GM21528 (cell line): Measurements from ENCODE around the gene NT5M.

Experiments used
- ATAC-seq: cut with Tn5 transposase; IDR thresholded peaks from one replicate; pipeline ENCODE4 v1.9.1; 2021; ENCODE audit warnings: mild to moderate bottlenecking, moderate library complexity; ENCODE audit not compliant: unreplicated experiment, low FRiP score

NT5M gene

GRCh38 chr17:17352836-17353624 is 49.9 kb downstream of the NT5M start:
- no peak for ATAC-seq

- no peak for ATAC-seq
Observed at GRCh38 chr17:17353625-17354484, 50.7 kb downstream of the NT5M start.

- ATAC-seq, result no peak
Observed at GRCh38 chr17:17354560-17355349, 51.6 kb downstream of the NT5M start.

GRCh38 chr17:17355426-17355825 is 52.3 kb downstream of the NT5M start:
- ATAC-seq, result no peak

- no peak for ATAC-seq
Observed at GRCh38 chr17:17356149-17356930, 53.2 kb downstream of the NT5M start.

GRCh38 chr17:17356931-17357270 is 53.7 kb downstream of the NT5M start:
- no peak for ATAC-seq

GRCh38 chr17:17358060-17358751 is 55.0 kb downstream of the NT5M start:
- no peak for ATAC-seq

GRCh38 chr17:17358866-17359265 is 55.7 kb downstream of the NT5M start:
- no peak for ATAC-seq

GRCh38 chr17:17359271-17359670 is 56.1 kb downstream of the NT5M start:
- no peak for ATAC-seq

- no peak for ATAC-seq
Observed at GRCh38 chr17:17360087-17360730, 57.0 kb downstream of the NT5M start.

- no peak for ATAC-seq
Observed at GRCh38 chr17:17361543-17361866, 58.3 kb downstream of the NT5M start.

- no peak for ATAC-seq
Observed at GRCh38 chr17:17361867-17362539, 58.8 kb downstream of the NT5M start.

GRCh38 chr17:17362540-17362930 is 59.4 kb downstream of the NT5M start:
- no peak for ATAC-seq

- ATAC-seq, result no peak
Observed at GRCh38 chr17:17363638-17364337, 60.6 kb downstream of the NT5M start.

GRCh38 chr17:17364338-17364667 is 61.1 kb downstream of the NT5M start:
- no peak for ATAC-seq

- no peak for ATAC-seq
Observed at GRCh38 chr17:17365476-17366110, 62.4 kb downstream of the NT5M start.

- ATAC-seq, result no peak
Observed at GRCh38 chr17:17366235-17366634, 63.1 kb downstream of the NT5M start.
